ENCODE measurements around the gene PNKD. TPM values are rescaled to one million over a fixed set of nuclear protein-coding genes. Genes with fewer than 3 reads are reported as not detected.
A peak's percentile ranks its signal among the peaks of the same experiment; 100 is the strongest.

Gene PNKD
- total RNA-seq, 1 donor from 2014 or later: 40.3 TPM

GRCh38 chr2:218354045-218354444 is 83.7 kb downstream of the PNKD start:
- peaks cover 5% of the 10 kb centered on the region for H3K9me3 Mint-ChIP-seq
- H3K36me3 Mint-ChIP-seq (ENCODE audit: low read depth): peaks cover 5% of the 10 kb centered on the region
- H3K4me1 Mint-ChIP-seq: peaks cover 11% of the 10 kb centered on the region
- H3K4me3 Mint-ChIP-seq: no peak overlapping the region
- H3K27ac Mint-ChIP-seq (ENCODE audit: unreplicated experiment): no peak overlapping the region
- peaks cover 2% of the 10 kb centered on the region for H3K27me3 Mint-ChIP-seq (ENCODE audit: low read depth)
- no peak for DNase-seq (ENCODE audit: low read depth, low spot score)
- no peak for TF ChIP-seq CTCF (conservative IDR thresholded peaks at IDR 0.05)

GRCh38 chr2:218354850-218355443 is 84.6 kb downstream of the PNKD start:
- H3K4me3 Mint-ChIP-seq: no peak overlapping the region

GRCh38 chr2:218357236-218358177 is 87.2 kb downstream of the PNKD start:
- no peaks in the 10 kb centered on the region for H3K36me3 Mint-ChIP-seq (ENCODE audit: low read depth)
- H3K4me1 Mint-ChIP-seq: peaks cover 18% of the 10 kb centered on the region
- no peak for DNase-seq (ENCODE audit: low read depth, low spot score)
- TF ChIP-seq CTCF (conservative IDR thresholded peaks at IDR 0.05): no peak
- H3K9me3 Mint-ChIP-seq: no peaks in the 10 kb centered on the region
- H3K4me3 Mint-ChIP-seq: peak overlapping the region; percentile 19
- no peak overlapping the region for H3K27ac Mint-ChIP-seq (ENCODE audit: unreplicated experiment)
- no peaks in the 10 kb centered on the region for H3K27me3 Mint-ChIP-seq (ENCODE audit: low read depth)

More at GRCh38 chr2:218354850-218355443, 84.6 kb downstream of the PNKD start:
- H3K9me3 Mint-ChIP-seq: peaks cover 3% of the 10 kb centered on the region
- peaks cover 2% of the 10 kb centered on the region for H3K27me3 Mint-ChIP-seq (ENCODE audit: low read depth)
- no peak for TF ChIP-seq CTCF (conservative IDR thresholded peaks at IDR 0.05)
- no peak overlapping the region for H3K27ac Mint-ChIP-seq (ENCODE audit: unreplicated experiment)
- H3K36me3 Mint-ChIP-seq (ENCODE audit: low read depth): peaks cover 3% of the 10 kb centered on the region
- DNase-seq (ENCODE audit: low read depth, low spot score): no peak
- H3K4me1 Mint-ChIP-seq: peaks cover 11% of the 10 kb centered on the region

- peaks cover 18% of the 10 kb centered on the region for H3K4me1 Mint-ChIP-seq
- H3K27ac Mint-ChIP-seq (ENCODE audit: unreplicated experiment): no peak overlapping the region
- H3K4me3 Mint-ChIP-seq: no peak overlapping the region
- no peak for DNase-seq (ENCODE audit: low read depth, low spot score)
- no peaks in the 10 kb centered on the region for H3K27me3 Mint-ChIP-seq (ENCODE audit: low read depth)
- TF ChIP-seq CTCF (conservative IDR thresholded peaks at IDR 0.05): no peak
- H3K36me3 Mint-ChIP-seq (ENCODE audit: low read depth): no peaks in the 10 kb centered on the region
- H3K9me3 Mint-ChIP-seq: no peaks in the 10 kb centered on the region
Observed at GRCh38 chr2:218360453-218360852, 90.1 kb downstream of the PNKD start.

- H3K4me1 Mint-ChIP-seq: peaks cover 7% of the 10 kb centered on the region
- H3K4me3 Mint-ChIP-seq: no peak overlapping the region
- no peak for DNase-seq (ENCODE audit: low read depth, low spot score)
- no peaks in the 10 kb centered on the region for H3K9me3 Mint-ChIP-seq
- H3K27ac Mint-ChIP-seq (ENCODE audit: unreplicated experiment): no peak overlapping the region
- no peaks in the 10 kb centered on the region for H3K36me3 Mint-ChIP-seq (ENCODE audit: low read depth)
- H3K27me3 Mint-ChIP-seq (ENCODE audit: low read depth): no peaks in the 10 kb centered on the region
- TF ChIP-seq CTCF (conservative IDR thresholded peaks at IDR 0.05): no peak
Observed at GRCh38 chr2:218362606-218363005, 92.3 kb downstream of the PNKD start.
